Right atrium auricular region (tissue), 2 donors: ENCODE measurements around the gene C2. TPM values are rescaled to one million over a fixed set of nuclear protein-coding genes. Genes with fewer than 3 reads are reported as not detected.

Source experiments
- DNase-seq: peaks from one replicate; pipeline ENCODE4 v3.0.0-alpha.2; 2019; ENCODE audit warnings: low spot score
- H3K27ac ChIP-seq, 2 donors: fragments of 200-600 bp; sonication (generic); 1 replicate in 1 of 2; 2 replicates in 1 of 2; pipeline ENCODE4 v1.5.1; 2016 to 2019
- H3K27me3 ChIP-seq, 2 donors: fragments of 200-600 bp; sonication (generic); one replicate each; pipeline versions ENCODE4 v1.5.1 to v1.6.0; 2017 to 2019
- H3K36me3 ChIP-seq: fragments of 200-600 bp; sonication (generic); one replicate; pipeline ENCODE4 v1.5.1; 2016
- H3K4me1 ChIP-seq, 2 donors: fragments of 200-600 bp; sonication (generic); one replicate each; pipeline versions ENCODE4 v1.5.1 to v1.6.0; 2017 to 2019
- H3K4me3 ChIP-seq, 2 donors: fragments of 200-600 bp; sonication (generic); 1 replicate in 1 of 2; 2 replicates in 1 of 2; pipeline ENCODE4 v1.5.1; 2017 to 2019; ENCODE audit warnings: mild to moderate bottlenecking in 1 of 2, moderate library complexity in 1 of 2
- H3K9me3 ChIP-seq, 2 donors: fragments of 200-600 bp; sonication (generic); one replicate each; pipeline ENCODE4 v1.5.1; 2019
- total RNA-seq, 2 donors: library from RNA; depleted of rRNA; stranded (reverse); fragments of >200 nt; gene quantifications; one replicate each; pipeline ENCODE4 v1.1.0, GENCODE V29; 2016
- TF ChIP-seq, protein P1 (sequence below), 2 donors: fragments of 200-600 bp; sonication (generic); IDR thresholded peaks; one replicate each; pipeline ENCODE4 v1.5.1; 2019; ENCODE audit warnings: antibody characterized with exemption in 2 of 2

Gene C2
- total RNA-seq, 2 donors from 2014 or later: 3.5 to 19.9 TPM

DNA sequence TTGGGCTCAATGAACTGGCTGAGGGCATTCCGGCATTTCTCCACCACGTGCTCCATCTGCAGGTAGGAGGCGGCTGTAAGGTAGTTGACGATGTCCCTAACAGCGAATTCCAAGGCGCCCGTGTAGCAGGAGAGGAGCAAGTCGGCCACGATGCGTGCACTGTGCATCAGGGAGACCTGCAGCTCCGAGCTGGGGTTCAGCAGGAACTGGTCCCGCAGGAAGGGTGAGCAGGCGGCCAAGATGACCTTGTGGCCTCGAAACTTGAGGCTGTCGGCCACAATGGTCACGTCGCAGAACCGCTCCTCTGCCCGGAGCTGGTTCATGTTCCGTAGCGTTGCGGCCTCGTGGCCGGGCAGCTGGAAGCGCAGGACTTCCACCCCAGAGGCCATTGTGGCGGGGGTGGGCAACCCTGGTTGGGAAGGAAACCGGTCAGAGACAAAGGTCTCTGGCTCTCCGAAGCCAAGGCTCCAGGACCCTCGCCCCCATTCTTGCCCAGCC lies 26.6 kb upstream of the C2 start:
- Histone ChIP-seq H3K27me3 (no peaks in the 10 kb centered on the region), H3K36me3 (no peaks in the 10 kb centered on the region), H3K9me3 (no peaks in the 10 kb centered on the region), H3K27ac (peak overlapping the region; percentile 89 to 91), H3K4me1 (peaks cover 0 to 49% of the 10 kb centered on the region in 2 donors), H3K4me3 (peak overlapping the region; percentile 61 to 73)
- DNase-seq: no peak
- TF ChIP-seq, protein P1, sequence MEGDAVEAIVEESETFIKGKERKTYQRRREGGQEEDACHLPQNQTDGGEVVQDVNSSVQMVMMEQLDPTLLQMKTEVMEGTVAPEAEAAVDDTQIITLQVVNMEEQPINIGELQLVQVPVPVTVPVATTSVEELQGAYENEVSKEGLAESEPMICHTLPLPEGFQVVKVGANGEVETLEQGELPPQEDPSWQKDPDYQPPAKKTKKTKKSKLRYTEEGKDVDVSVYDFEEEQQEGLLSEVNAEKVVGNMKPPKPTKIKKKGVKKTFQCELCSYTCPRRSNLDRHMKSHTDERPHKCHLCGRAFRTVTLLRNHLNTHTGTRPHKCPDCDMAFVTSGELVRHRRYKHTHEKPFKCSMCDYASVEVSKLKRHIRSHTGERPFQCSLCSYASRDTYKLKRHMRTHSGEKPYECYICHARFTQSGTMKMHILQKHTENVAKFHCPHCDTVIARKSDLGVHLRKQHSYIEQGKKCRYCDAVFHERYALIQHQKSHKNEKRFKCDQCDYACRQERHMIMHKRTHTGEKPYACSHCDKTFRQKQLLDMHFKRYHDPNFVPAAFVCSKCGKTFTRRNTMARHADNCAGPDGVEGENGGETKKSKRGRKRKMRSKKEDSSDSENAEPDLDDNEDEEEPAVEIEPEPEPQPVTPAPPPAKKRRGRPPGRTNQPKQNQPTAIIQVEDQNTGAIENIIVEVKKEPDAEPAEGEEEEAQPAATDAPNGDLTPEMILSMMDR (IDR thresholded peaks at IDR 0.05): no peak

DNA sequence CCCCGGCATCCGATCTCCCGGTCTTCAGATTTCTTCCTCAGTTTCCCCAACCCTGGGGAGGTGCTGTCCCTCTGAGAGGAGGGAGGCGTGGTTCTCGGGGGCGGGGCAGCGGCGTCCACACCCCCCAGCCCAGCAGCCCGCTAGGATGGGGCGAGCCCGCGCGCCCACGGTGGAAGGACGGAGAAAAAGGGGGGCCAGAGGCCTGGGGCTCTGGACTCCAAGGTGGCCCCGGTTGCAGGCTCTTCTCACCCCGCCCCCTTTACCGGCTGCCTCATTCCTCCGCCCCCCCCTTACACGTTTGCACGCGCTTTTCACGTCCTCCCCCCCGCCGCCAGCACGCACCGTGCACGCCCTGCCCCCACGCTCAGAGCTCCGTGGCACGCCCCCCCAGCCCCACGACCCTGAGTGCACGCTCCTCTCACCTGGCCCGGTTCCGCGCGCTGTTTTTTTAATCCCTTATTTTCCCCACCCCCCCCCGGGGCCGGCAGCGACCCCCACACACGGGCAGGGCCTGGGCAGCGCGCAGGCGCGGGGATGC lies 26.0 kb upstream of the C2 start:
- Histone ChIP-seq H3K27ac (peak overlapping the region; percentile 89 to 91), H3K36me3 (no peaks in the 10 kb centered on the region), H3K4me3 (peak overlapping the region; percentile 61 to 73), H3K4me1 (peaks cover 0 to 45% of the 10 kb centered on the region in 2 donors), H3K9me3 (no peaks in the 10 kb centered on the region), H3K27me3 (no peaks in the 10 kb centered on the region)
- TF ChIP-seq, protein P1 (IDR thresholded peaks at IDR 0.05): no peak
- no peak for DNase-seq

DNA sequence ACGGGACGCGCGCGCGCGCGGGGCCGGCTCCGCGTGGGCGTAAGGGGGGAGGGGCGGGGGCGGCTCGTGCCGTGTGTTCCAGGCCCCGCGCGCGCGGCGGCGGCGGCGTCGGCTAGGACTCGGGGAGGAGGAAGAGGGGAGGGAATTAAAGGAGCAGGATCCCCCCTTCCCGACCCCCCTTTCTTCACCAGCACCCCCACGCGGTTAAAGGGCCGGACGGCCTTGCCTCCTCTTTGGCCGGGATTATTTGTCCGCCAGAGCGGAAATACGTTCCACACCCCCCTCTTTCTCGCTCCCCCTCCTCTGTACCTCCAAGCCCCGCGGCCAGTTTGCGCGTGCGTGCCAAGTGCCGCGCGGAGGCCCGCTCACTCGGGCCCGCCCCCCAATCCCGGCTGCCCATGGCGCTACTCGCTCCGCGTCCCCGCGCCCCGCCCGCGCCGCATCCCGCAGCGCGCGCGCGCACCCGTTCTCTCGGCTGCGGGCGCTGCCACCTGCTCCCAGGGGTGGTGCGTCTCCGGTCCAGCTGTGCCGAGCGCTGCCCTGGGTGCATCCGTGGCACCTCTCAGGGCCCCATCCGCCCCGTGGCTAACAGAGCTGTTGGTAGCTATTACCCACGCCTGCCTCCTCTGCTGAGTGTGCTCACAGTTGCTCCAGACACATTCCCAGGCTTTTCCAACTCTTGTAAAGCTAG lies 25.4 kb upstream of the C2 start, which contains the start of gene ZBTB12:
TSS of gene ZBTB12 (minus strand) at position 134 of the 691 bp plus-strand sequence. CDS start 781 bp downstream, outside the sequence.
- H3K4me1 ChIP-seq: peaks cover 0 to 39% of the 10 kb centered on the region in 2 donors
- no peaks in the 10 kb centered on the region for H3K9me3 ChIP-seq
- H3K27ac ChIP-seq: peak within 1 kb of the TSS; percentile 89 to 91
- peak; percentile 85 for DNase-seq
- H3K4me3 ChIP-seq: peak within 1 kb of the TSS; percentile 61 to 73
- TF ChIP-seq, protein P1 (IDR thresholded peaks at IDR 0.05): no peak
- H3K27me3 ChIP-seq: no peaks in the 10 kb centered on the region
- H3K36me3 ChIP-seq: no peaks in the 10 kb centered on the region

DNA sequence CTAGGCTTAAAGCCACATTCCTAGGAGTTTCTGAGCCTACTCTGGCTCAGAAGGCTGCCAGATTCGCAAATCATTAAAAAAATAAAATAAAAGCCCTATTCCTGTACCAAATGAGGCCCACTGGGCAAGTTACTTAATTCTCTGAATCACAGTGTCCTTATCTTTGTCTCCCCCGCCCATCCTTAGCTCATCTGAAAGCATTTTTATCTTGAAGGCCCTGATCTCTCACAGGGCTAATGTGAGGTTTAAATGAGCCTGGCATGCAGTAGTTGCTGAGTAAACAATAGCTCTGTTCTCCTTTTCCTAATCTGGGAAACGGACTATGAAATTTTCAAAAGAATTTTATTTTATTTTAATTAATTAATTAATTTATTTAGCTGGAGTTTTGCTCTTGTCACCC lies 23.6 kb upstream of the C2 start:
- DNase-seq: no peak
- Histone ChIP-seq H3K9me3 (no peaks in the 10 kb centered on the region), H3K27ac (no peak overlapping the region), H3K4me1 (peaks cover 0 to 28% of the 10 kb centered on the region in 2 donors), H3K36me3 (no peaks in the 10 kb centered on the region), H3K27me3 (no peaks in the 10 kb centered on the region), H3K4me3 (no peak overlapping the region)
- TF ChIP-seq, protein P1 (IDR thresholded peaks at IDR 0.05): no peak

DNA sequence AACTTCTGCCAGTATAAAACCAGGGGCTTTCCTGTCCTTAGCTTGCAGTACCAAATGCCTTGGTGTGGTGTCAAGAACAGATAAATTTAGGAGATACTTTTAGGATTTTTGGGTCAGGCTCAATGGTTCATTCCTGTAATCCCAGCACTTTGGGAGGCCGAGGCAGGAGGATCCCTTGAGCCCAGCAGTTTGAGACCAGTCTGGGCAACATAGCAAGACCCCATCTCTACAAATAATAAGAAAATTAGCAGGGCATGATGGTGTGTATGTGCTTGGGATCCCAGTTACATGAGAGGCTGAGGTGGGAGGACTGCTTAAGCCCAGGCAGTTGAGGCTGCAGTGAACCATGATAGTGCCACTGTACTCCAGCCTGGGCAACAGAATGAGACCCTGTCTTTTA lies 22.5 kb upstream of the C2 start:
- Histone ChIP-seq H3K4me3 (no peak overlapping the region), H3K36me3 (no peaks in the 10 kb centered on the region), H3K27me3 (no peaks in the 10 kb centered on the region), H3K4me1 (peaks cover 0 to 19% of the 10 kb centered on the region in 2 donors), H3K9me3 (no peaks in the 10 kb centered on the region), H3K27ac (no peak overlapping the region)
- no peak for DNase-seq
- TF ChIP-seq, protein P1 (IDR thresholded peaks at IDR 0.05): no peak
